ENCODE data around the gene NUDT4B.
"Not testable (repeated sequence)": the region's sequence is repeated elsewhere in the genome, so short reads cannot be mapped to it uniquely, and the experiment has no call there.

NUDT4B gene

GRCh38 chr1:148738667-148739066 is 9.9 kb upstream of the NUDT4B start:
- not testable (repeated sequence) for DNase-seq (ENCODE audit: low read depth)

- DNase-seq (ENCODE audit: low read depth): not testable (repeated sequence)
These were observed 5.4 kb upstream of the NUDT4B start for GRCh38 chr1:148743200-148743599.

- DNase-seq (ENCODE audit: low read depth): not testable (repeated sequence)
These were observed 4.6 kb upstream of the NUDT4B start for GRCh38 chr1:148743726-148744720.

GRCh38 chr1:148749335-148749681 is 734 bp downstream of the NUDT4B start:
- not testable (repeated sequence) for DNase-seq (ENCODE audit: low read depth)

- not testable (repeated sequence) for DNase-seq (ENCODE audit: low read depth)
These were observed 7.7 kb downstream of the NUDT4B start for GRCh38 chr1:148756231-148756630.

GRCh38 chr1:148757446-148757845 is 8.9 kb downstream of the NUDT4B start:
- not testable (repeated sequence) for DNase-seq (ENCODE audit: low read depth)

GRCh38 chr1:148758412-148758811 is 9.8 kb downstream of the NUDT4B start:
- not testable (repeated sequence) for DNase-seq (ENCODE audit: low read depth)

GRCh38 chr1:148758925-148759324 is 10.4 kb downstream of the NUDT4B start:
- not testable (repeated sequence) for DNase-seq (ENCODE audit: low read depth)

GRCh38 chr1:148759749-148760148 is 11.2 kb downstream of the NUDT4B start:
- DNase-seq (ENCODE audit: low read depth): not testable (repeated sequence)

GRCh38 chr1:148760206-148760605 is 11.6 kb downstream of the NUDT4B start:
- not testable (repeated sequence) for DNase-seq (ENCODE audit: low read depth)

GRCh38 chr1:148761360-148761759 is 12.8 kb downstream of the NUDT4B start:
- DNase-seq (ENCODE audit: low read depth): not testable (repeated sequence)

- DNase-seq (ENCODE audit: low read depth): not testable (repeated sequence)
These were observed 16.9 kb downstream of the NUDT4B start for GRCh38 chr1:148765238-148766019.

GRCh38 chr1:148768541-148768940 is 20.0 kb downstream of the NUDT4B start:
- not testable (repeated sequence) for DNase-seq (ENCODE audit: low read depth)

GRCh38 chr1:148769495-148769894 is 20.9 kb downstream of the NUDT4B start:
- not testable (repeated sequence) for DNase-seq (ENCODE audit: low read depth)

- not testable (repeated sequence) for DNase-seq (ENCODE audit: low read depth)
These were observed 25.1 kb downstream of the NUDT4B start for GRCh38 chr1:148773690-148774089.

- not testable (repeated sequence) for DNase-seq (ENCODE audit: low read depth)
These were observed 25.5 kb downstream of the NUDT4B start for GRCh38 chr1:148774102-148774501.

GRCh38 chr1:148775263-148775662 is 26.7 kb downstream of the NUDT4B start:
- not testable (repeated sequence) for DNase-seq (ENCODE audit: low read depth)

GRCh38 chr1:148777649-148778048 is 29.1 kb downstream of the NUDT4B start:
- DNase-seq (ENCODE audit: low read depth): not testable (repeated sequence)

- DNase-seq (ENCODE audit: low read depth): not testable (repeated sequence)
These were observed 31.8 kb downstream of the NUDT4B start for GRCh38 chr1:148780404-148780803.

- DNase-seq (ENCODE audit: low read depth): not testable (repeated sequence)
These were observed 43.0 kb downstream of the NUDT4B start for GRCh38 chr1:148791543-148792099.

GRCh38 chr1:148793762-148794332 is 45.3 kb downstream of the NUDT4B start:
- not testable (repeated sequence) for DNase-seq (ENCODE audit: low read depth)
